Hippocampal formation (tissue), 2 donors: Measurements from ENCODE around the gene GGTLC2.

Experiments used
- DNase-seq, 2 donors: peaks; one replicate each; lab custom pipeline; 2025; lab: John Stamatoyannopoulos, UW

The GGTLC2 gene

DNA sequence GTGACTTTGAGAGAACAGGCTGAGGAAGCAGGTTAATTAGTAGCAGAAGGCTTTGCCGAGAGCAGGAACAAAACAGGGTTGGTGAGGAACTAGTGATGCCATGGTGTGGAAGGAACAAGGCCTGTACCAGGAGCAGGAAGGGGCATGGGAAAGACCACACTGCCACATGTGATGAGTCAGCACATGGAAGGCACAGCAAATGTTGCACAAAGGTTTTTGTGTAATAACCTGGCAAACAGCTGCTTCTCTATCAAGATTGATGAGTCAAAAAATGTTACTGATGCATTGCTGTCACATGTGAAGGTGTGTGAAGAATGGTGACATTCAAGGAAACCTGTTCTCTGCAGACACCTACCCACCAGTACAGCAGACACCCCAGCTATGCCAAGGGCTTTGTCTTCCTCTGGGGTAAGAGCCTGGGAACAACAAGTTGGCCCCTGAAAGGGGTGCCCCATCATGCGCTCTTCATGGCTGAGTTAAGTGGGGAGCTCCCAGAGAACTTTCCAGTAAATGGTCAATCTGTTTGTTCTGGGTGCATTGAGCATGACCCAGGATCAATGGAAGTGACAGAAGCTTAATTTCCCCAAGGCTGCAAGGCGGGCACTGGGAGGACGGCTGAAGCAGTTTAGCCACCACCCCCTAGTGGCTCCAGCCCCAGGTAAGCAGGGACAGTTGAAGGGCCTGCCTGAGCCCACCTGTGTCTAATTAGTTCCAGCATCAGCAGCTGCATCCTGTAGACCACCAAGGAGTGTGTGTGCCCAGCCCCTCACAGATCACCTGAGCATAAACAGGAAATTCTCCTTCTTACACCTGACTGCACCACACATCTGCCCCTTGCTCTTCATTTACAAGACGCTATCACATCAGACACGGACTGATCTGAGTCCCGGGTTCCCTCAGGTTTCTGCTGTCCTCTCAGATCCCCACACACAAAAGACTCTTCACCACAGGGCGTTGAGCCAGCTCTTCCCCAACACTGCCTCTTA is 47.6 kb downstream of the GGTLC2 start:
- DNase-seq = no peak

DNA sequence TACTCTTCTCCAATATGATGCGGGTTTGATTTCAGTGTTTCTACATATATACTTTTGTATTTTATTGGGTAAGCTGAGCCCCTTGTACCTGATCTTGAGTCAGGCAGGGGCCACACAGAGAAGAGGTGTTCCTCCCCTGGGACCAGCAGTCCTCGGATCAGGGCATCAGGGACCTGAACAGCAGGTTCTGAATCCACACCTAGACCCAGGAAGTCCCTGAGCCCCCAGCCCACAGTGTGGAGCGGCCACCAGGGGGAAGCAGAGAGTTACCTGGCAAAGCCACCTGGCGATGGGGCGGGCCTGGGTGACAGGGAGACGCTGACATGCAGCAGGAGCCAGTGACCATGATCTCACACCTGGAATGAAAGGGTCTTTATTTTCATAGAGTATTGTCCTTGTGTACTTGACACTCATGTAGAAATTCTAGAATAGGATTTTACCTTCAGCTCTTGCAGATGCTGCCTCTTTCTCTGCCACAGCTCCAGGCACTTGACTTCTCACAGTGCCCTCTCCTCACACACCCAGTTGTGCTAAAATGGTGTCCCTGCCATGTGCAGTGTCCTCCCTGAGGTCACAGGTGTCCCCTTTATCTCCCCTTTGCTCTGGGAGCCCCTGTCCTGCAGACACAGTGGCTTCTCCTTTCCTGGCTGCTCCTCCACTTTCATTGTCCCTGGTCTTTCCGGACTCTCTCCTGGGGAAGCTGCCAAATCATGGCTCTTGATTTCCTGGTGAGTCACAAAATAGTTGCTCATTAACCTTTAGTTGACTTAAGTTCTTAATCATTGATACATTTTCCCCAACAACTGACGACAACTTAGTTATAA is 48.5 kb downstream of the GGTLC2 start:
- DNase-seq = no peak

DNA sequence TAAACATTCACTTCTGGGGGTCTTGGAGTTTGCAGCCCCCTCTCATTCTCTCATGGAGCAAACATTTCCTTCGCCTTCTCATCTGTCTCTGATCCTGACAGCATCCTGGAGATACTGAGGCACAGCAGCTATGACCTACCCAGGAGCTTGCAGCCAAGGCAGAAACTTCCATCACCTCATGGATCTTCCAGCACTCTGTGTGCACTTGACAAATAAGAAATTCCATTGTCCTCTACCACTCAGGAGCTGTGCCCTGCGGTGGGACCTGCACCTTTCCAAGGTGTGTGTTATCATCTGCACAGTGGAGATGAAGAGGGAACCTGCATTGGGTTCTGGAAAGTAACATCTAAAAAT is 49.1 kb downstream of the GGTLC2 start:
- DNase-seq = no peak

DNA sequence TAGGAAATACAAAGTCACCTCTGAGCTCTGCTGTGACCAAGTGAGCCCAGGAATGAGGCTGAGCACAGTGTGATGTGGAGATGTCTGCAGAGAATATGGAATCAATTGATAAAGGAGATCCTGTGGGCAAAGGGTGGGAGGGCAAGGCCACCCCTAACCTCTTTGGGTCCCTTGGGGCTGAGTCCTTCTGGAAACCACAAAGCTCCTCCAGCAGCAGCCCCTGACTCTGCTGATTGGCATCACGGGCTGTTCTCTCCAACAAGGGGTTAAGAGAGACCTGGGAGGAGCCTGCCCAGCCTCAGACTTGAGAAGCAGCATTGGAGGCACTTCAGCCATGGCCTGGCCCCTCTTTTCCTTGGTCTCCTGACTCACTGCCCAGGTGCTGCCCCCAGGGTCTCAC is 49.7 kb downstream of the GGTLC2 start:
- DNase-seq = no peak

DNA sequence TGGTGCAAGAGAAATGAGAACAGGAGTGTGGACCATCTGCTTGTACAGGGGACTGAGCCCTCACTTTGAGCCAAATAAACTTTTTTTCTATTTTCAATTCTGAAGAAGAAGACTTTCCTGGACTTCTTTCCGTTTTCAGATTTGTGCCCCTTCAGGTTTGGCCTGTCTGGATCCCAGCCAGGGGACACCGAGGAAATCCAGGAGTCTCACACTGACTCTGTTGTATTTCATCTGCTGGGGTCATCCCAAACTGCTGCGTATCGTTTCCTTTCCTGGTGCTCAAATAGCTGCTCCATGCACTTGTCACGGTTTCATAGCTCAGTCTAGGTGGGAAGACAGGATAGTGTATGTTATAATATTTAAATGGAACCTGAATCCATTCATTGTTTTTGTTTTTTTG is 51.7 kb downstream of the GGTLC2 start:
- no peak for DNase-seq
